ENCODE results near the gene GRIA1. TPM values are rescaled to one million over a fixed set of nuclear protein-coding genes. Genes with fewer than 3 reads are reported as not detected.

GRIA1 gene
- total RNA-seq, 1 donor from 2014 or later = not detected

DNA sequence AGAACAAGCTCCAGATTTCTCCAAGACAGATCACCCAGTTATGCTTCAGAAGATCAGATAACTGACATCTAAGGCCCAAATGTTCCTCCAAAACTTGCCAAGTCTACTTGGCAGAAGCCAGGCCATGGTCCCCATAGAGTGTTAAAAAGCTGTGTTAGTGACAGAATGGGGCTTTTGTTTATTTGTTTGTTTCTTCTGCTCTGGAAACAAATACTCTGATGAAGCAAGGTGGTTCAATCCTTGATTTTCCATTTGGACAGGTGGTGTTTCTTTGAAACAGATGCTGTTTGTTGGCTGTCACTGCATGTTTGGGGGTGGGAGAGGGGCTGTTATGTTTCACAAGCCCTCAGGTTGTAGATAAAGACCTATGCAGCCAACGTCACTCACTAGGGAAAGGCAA, 284.2 kb downstream of the GRIA1 start:
- Mint-ChIP-seq H3K4me1 (no peaks in the 10 kb centered on the region), H3K27ac (no peak overlapping the region), H3K4me3 (no peak overlapping the region), H3K9me3 (no peaks in the 10 kb centered on the region), H3K27me3 (no peaks in the 10 kb centered on the region), H3K36me3 (ENCODE audit: low read depth) (no peaks in the 10 kb centered on the region)
- intact Hi-C loops (cut with micrococcal nuclease) = no loop called here
- no peak for DNase-seq

DNA sequence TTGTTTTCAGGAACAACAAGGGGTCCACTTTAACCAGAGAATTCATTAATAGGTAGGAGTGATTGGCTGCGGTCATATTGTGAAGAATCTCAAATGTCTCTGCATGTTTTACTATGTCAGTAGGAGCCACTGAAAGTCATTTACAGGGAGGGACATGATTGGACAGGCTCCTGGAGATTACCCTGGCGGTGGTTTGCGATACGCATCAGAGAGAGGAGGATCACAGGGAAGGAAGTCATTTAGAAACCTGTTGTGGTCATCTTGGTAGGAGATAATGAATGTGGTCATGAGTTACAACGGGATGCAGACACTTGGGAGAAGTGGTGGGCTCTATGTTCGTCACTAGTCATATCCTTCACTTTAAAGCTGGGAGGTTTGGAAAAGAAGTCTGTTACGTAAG, 285.5 kb downstream of the GRIA1 start:
- Mint-ChIP-seq H3K4me1 (no peaks in the 10 kb centered on the region), H3K27me3 (no peaks in the 10 kb centered on the region), H3K9me3 (no peaks in the 10 kb centered on the region), H3K36me3 (ENCODE audit: low read depth) (no peaks in the 10 kb centered on the region), H3K27ac (no peak overlapping the region), H3K4me3 (no peak overlapping the region)
- DNase-seq = no peak
- intact Hi-C loops (cut with micrococcal nuclease) = no loop called here

DNA sequence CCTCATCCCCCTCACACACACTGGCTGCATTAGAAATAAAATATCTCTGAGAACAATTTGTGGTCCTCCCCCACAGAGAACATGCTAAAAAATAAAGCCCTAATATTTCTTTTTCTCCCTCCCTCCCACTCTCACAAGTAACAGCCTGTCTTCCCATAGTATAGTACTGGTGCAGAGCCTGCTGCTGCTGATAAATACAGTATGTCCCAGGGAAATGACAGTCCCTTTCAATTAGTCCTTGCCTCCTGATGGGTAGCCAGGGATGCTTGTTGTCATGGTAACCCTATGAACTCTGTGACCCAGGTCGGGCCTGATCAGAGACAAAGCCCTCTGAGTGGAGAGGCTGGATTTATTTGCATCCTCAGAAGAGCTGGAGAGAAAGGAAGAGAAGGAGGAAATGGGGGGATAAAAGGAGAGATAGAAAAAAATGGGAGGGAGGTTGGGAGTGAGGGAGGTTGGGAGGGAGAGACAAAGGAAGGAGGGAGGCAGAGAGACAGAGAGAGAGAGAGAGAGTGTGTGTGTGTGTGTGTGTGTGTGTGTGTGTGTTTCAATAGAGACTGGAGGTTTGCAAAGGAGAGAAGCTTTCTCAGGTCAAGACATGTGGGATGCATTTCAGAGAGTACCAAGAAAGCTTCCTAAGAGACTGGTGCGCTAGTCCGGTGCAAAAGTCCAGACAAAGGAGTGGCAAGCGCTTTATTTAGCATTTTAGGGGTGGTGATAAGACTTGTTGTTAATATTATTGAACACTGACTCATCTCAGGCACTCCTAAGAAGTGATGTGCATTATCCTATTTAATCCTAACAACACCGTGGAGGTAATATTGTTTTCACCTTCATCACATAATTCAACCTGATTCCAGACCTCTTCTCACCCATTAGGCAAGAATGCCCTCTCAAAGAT, 287.5 kb downstream of the GRIA1 start:
- H3K4me1 Mint-ChIP-seq = no peaks in the 10 kb centered on the region
- no peaks in the 10 kb centered on the region for H3K27me3 Mint-ChIP-seq
- no peak overlapping the region for H3K27ac Mint-ChIP-seq
- DNase-seq = no peak
- H3K36me3 Mint-ChIP-seq (ENCODE audit: low read depth) = no peaks in the 10 kb centered on the region
- intact Hi-C loops (cut with micrococcal nuclease) = no loop called here
- no peaks in the 10 kb centered on the region for H3K9me3 Mint-ChIP-seq
- H3K4me3 Mint-ChIP-seq = no peak overlapping the region

DNA sequence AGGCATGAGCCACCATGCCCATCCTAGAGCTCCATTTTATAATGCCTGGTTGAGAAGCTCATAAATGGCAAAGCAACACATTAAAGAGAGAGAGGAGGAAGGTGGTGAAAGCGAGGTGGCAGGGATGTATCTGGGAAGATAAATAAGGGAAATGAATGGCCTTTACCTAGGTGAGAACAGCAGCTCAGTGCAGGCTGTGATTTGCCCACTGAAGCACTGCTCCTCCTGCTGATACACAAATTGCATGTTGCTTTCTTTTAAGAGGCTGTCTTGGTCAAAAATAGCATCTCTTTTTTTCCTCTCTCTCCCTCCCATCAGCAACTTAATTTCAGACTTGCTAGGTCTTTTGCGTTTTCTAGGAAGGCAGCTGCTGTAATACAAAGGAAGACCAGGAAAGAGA, 289.4 kb downstream of the GRIA1 start:
- Mint-ChIP-seq H3K27me3 (no peaks in the 10 kb centered on the region), H3K9me3 (no peaks in the 10 kb centered on the region), H3K36me3 (ENCODE audit: low read depth) (no peaks in the 10 kb centered on the region), H3K4me1 (no peaks in the 10 kb centered on the region), H3K27ac (no peak overlapping the region), H3K4me3 (no peak overlapping the region)
- intact Hi-C loops (cut with micrococcal nuclease) = no loop called here
- DNase-seq = no peak

DNA sequence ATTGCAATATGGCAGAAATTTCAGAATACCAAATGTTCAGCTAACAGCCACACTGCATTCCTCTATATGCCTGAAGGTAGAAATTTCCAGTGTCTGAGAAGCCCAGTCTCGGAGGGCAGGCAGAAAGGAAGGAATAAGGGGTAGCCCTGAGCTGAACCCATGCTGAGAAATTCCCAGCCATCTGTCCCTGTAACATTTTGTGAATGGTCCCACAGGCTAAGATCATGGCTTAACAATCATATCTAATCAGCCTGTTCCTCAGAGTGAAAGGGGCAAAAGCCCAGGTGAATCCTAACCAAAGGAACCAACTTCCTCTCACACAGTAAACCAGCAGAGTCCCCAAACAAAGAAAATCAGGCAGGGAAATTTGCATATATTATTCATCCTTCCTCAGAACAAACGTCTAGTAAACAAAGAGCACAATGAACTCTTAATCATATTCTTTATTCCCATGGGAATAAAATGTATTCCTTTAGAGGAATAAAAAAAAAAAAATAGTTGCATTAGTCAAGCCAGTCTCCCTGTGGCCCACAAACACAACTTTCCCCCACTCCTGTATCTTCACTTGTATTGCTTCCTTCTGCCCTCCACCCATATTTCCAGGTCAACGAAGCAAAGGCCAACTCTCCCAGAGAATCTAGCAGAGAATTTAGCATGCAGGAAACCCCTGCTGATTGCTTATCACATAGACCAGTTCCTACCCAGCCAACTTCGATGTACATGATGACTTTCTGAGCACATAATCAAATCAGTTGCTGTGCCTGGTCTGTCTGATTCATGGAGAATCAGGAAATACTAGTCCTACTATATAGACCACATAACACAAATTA, 290.6 kb downstream of the GRIA1 start:
- no peak for DNase-seq
- no peak overlapping the region for H3K4me3 Mint-ChIP-seq
- no peaks in the 10 kb centered on the region for H3K4me1 Mint-ChIP-seq
- H3K27me3 Mint-ChIP-seq = no peaks in the 10 kb centered on the region
- H3K9me3 Mint-ChIP-seq = no peaks in the 10 kb centered on the region
- H3K36me3 Mint-ChIP-seq (ENCODE audit: low read depth) = no peaks in the 10 kb centered on the region
- intact Hi-C loops (cut with micrococcal nuclease) = no loop called here
- no peak overlapping the region for H3K27ac Mint-ChIP-seq

DNA sequence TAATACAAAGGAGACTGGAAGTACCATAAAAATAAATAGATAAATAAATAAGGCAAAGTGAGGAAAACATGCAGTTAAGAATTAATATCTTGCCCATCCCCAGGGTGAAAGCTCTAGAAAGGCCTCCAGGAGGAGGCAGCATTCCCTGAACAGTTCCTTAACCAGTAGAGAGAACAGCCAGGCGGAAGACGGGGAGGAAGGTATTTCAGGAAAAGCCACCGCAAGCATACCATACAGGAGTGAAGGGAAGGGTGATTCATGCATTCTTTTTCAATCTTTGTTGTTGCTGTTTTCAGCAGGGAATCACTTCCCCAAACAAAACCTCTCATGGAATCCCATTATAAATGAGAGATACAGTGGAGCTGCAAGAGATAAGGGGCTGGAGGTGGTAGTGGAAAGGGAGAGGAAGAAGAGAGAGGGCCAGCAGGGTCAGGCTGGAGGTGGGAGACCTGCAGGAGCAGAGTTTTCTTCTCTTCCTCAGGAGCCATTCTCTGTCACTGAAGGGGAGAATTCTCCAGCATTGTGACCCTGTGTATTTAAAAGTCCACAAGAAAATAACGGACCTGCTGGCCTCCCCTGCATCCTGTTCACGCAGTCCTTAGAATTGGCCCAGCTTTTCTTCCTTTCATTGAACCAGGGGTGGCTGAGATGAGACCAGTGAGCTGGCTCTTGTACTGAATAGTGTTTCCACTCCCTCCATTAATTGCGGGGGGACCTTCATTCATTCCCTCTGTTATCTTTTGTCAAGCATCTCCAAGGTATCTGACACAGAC, 292.3 kb downstream of the GRIA1 start:
- intact Hi-C loops (cut with micrococcal nuclease) = no loop called here
- Mint-ChIP-seq H3K4me3 (no peak overlapping the region), H3K27me3 (no peaks in the 10 kb centered on the region), H3K9me3 (no peaks in the 10 kb centered on the region), H3K36me3 (ENCODE audit: low read depth) (no peaks in the 10 kb centered on the region), H3K4me1 (no peaks in the 10 kb centered on the region), H3K27ac (no peak overlapping the region)
- DNase-seq = no peak

DNA sequence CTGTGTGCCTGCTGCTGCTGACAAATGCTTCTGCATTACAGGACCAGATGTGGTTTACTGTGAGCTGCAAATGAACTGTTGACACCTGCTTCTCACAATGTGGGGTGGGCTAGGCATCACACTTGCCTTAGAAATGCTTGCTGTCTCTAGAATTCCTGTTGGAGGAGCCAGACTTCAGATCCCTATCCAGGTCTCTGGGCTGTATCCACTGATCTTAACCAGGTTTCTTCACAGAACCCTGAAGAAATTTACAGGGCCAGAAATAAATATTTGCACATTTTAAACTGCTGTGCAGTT, 292.8 kb downstream of the GRIA1 start:
- H3K27me3 Mint-ChIP-seq = no peaks in the 10 kb centered on the region
- intact Hi-C loops (cut with micrococcal nuclease) = no loop called here
- H3K27ac Mint-ChIP-seq = no peak overlapping the region
- no peak for DNase-seq
- H3K36me3 Mint-ChIP-seq (ENCODE audit: low read depth) = no peaks in the 10 kb centered on the region
- no peaks in the 10 kb centered on the region for H3K4me1 Mint-ChIP-seq
- H3K4me3 Mint-ChIP-seq = no peak overlapping the region
- no peaks in the 10 kb centered on the region for H3K9me3 Mint-ChIP-seq

DNA sequence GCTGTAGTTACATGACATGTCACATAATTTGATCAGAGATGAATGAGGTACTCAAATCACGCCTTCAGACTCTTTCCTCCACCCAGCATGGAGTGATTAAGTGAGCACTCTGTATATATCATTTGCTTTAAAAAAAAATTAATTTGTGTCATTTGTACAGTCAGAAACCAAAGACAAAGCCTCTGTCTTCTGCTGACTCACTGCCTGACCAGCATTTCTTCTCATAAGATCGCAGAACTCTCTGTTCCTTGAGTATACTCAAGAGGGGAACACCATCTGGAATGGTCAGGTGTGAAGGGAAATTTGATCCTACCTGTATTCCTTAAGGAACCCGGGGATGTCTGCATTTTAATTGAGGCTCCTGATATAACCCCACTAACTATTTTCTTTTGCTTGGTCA, 293.8 kb downstream of the GRIA1 start:
- no peak overlapping the region for H3K4me3 Mint-ChIP-seq
- intact Hi-C loops (cut with micrococcal nuclease) = no loop called here
- H3K4me1 Mint-ChIP-seq = no peaks in the 10 kb centered on the region
- no peaks in the 10 kb centered on the region for H3K27me3 Mint-ChIP-seq
- H3K27ac Mint-ChIP-seq = no peak overlapping the region
- no peak for DNase-seq
- no peaks in the 10 kb centered on the region for H3K36me3 Mint-ChIP-seq (ENCODE audit: low read depth)
- H3K9me3 Mint-ChIP-seq = no peaks in the 10 kb centered on the region

DNA sequence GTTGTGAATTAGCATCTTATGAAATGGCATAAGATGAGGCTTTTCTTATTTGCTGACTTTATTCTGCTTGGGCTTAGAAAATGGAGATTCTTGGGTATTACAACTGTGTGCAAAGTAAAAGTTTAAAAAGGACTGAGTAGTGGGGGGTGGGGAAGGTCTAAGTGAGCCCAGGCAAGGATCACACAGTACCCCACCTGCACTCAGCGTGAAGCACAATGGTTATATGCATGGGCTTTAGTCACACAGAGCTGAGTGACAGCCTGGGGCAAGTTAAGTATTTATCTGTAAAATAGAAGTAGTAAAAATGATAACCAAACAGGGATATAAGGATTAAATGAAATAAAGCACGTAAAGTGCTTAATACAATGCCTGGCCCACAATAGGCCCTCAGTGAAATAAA, 300.9 kb downstream of the GRIA1 start:
- intact Hi-C loops (cut with micrococcal nuclease) = no loop called here
- H3K27ac Mint-ChIP-seq = no peak overlapping the region
- DNase-seq = no peak
- no peaks in the 10 kb centered on the region for H3K4me1 Mint-ChIP-seq
- H3K4me3 Mint-ChIP-seq = no peak overlapping the region
- H3K27me3 Mint-ChIP-seq = no peaks in the 10 kb centered on the region
- no peaks in the 10 kb centered on the region for H3K36me3 Mint-ChIP-seq (ENCODE audit: low read depth)
- H3K9me3 Mint-ChIP-seq = peaks cover 3% of the 10 kb centered on the region

DNA sequence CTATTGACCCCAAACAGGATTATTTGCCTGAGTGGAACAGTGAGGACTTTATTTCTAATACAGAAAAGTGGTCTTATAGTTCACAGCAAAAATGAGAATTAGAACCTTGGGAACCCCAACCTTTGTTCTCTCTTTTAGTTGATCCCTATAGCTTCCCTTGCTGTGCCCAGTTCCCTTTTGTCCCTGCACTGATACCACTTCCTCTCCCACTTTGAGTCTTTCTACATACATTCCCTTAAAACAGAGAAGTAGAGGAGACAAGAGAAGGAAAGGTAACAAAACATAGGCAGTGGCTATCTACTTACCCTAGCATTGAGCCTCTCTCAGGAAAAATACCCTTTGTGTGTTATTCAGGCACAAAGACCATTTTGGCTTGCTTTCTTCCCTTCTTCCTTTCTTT, 301.8 kb downstream of the GRIA1 start:
- Mint-ChIP-seq H3K4me1 (no peaks in the 10 kb centered on the region), H3K36me3 (ENCODE audit: low read depth) (no peaks in the 10 kb centered on the region)
- DNase-seq = no peak

DNA sequence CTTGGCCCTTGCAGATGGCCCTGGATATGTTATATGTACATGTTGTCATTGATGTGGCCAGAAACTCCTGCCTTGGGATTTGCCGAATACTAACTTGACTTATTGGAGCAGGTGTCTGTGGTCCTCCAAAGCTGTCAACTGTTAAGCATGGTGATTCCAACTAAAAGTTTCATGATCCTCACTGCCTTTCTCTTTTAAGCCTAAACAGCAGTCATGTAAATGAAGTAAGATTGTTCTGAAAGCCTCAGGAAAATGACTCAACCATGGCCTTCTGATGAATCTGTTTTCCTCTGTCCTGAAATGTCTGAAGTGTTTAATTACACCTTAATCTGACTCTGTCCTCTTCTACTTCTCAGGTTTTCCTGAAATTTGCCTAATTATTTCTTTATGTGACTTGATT, 303.2 kb downstream of the GRIA1 start:
- Mint-ChIP-seq H3K27ac (no peak overlapping the region), H3K27me3 (no peaks in the 10 kb centered on the region), H3K36me3 (ENCODE audit: low read depth) (no peaks in the 10 kb centered on the region), H3K9me3 (peaks cover 3% of the 10 kb centered on the region), H3K4me3 (no peak overlapping the region), H3K4me1 (no peaks in the 10 kb centered on the region)
- DNase-seq = no peak
- intact Hi-C loops (cut with micrococcal nuclease) = no loop called here

More for the DNA sequence above, 301.8 kb downstream of the GRIA1 start:
- Mint-ChIP-seq H3K4me3 (no peak overlapping the region), H3K27ac (no peak overlapping the region), H3K27me3 (no peaks in the 10 kb centered on the region), H3K9me3 (peaks cover 3% of the 10 kb centered on the region)
- intact Hi-C loops (cut with micrococcal nuclease) = no loop called here

DNA sequence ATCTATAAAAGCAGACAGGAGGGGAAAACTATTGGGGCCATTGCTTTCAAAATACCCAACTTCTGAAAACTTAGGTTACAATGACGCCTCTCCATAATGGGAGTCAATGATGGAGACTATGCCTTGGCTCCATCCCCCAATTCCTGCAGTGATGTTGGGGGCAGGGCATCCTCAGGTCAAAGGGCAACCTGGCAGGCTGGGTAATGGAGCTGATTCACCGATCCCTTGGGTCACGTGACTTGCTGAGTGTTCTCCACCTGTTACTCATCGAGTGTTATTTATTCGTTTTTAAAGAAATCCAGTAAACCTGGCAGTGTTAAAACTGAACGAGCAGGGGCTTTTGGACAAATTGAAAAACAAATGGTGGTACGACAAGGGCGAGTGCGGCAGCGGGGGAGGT, 303.9 kb downstream of the GRIA1 start:
- intact Hi-C loops (cut with micrococcal nuclease) = no loop called here
- Mint-ChIP-seq H3K9me3 (peaks cover 3% of the 10 kb centered on the region), H3K36me3 (ENCODE audit: low read depth) (no peaks in the 10 kb centered on the region), H3K4me3 (no peak overlapping the region), H3K4me1 (no peaks in the 10 kb centered on the region), H3K27ac (no peak overlapping the region), H3K27me3 (no peaks in the 10 kb centered on the region)
- DNase-seq = no peak

DNA sequence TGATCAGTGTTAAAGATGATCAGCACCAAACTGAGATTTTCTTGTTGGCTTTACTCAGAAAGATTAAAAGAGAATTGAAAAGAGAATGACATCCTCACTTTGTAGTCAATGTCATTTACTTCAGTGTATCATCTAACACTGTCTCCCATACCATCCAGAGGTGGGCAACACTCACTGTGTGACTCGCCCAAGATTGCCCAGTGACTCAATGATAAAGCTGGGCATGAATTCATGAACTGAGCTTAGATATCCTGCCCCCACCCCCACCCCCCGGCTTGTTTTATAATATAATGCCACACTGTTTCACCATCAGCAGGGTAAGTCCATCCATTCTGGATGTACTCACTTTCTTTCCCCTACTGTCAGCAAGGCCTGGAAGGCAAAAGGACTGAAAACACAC, 306.1 kb downstream of the GRIA1 start:
- Mint-ChIP-seq H3K9me3 (peaks cover 3% of the 10 kb centered on the region), H3K27ac (no peak overlapping the region), H3K36me3 (ENCODE audit: low read depth) (no peaks in the 10 kb centered on the region), H3K27me3 (no peaks in the 10 kb centered on the region), H3K4me3 (no peak overlapping the region), H3K4me1 (no peaks in the 10 kb centered on the region)
- DNase-seq = no peak
- intact Hi-C loops (cut with micrococcal nuclease) = no loop called here

DNA sequence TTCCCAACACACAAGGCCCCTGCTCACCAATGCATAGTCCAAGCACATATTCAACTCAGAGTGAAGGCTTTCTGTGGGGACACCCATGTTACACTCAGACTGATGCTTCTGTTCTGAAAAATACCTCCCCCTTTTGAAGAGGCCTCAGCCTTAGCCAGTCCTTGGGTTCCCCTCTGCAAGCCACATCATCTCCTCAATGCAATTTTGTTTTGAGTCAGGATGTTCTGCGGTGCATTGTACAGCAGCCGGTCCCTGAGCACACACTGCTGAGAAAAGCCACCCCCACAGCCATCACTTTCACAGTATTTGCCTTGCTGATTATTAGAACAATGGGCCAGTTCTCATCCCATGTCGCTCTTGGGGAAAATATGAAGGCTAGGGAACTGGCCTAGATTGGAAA, 307.0 kb downstream of the GRIA1 start:
- no peak overlapping the region for H3K27ac Mint-ChIP-seq
- H3K27me3 Mint-ChIP-seq = no peaks in the 10 kb centered on the region
- intact Hi-C loops (cut with micrococcal nuclease) = no loop called here
- no peak overlapping the region for H3K4me3 Mint-ChIP-seq
- no peak for DNase-seq
- peaks cover 3% of the 10 kb centered on the region for H3K9me3 Mint-ChIP-seq
- no peaks in the 10 kb centered on the region for H3K4me1 Mint-ChIP-seq
- no peaks in the 10 kb centered on the region for H3K36me3 Mint-ChIP-seq (ENCODE audit: low read depth)

All from activated CD4-positive, alpha-beta T cell treated with anti-CD3 and anti-CD28 coated beads, Interleukin-2, amount 10 ng/mL, durations not matched to agents 24 days and 14 days (primary cell).